Urothelium cell line (cell line): Measurements from ENCODE around the gene CALB2.
"Not testable (repeated sequence)": the region's sequence is repeated elsewhere in the genome, so short reads cannot be mapped to it uniquely, and the experiment has no call there.

Experiments
- DNase-seq: peaks from one replicate; pipeline ENCODE4 v3.0.0; 2011; ENCODE audit warnings: low spot score, mixed read lengths
- FAIRE-seq: peaks from 2 replicates; lab custom pipeline; 2011; peaks lifted over from hg19 to GRCh38; lab: Jason Lieb, UNC

CALB2 gene

GRCh38 chr16:71351558-71351901 is 7.0 kb upstream of the CALB2 start:
- FAIRE-seq (no peak), DNase-seq (no peak)

GRCh38 chr16:71352466-71352865 is 6.1 kb upstream of the CALB2 start:
- DNase-seq (no peak), FAIRE-seq (no peak)

- FAIRE-seq (no peak), DNase-seq (no peak)
These were observed 5.5 kb upstream of the CALB2 start for GRCh38 chr16:71352963-71353460.

- DNase-seq (no peak), FAIRE-seq (no peak)
These were observed 4.8 kb upstream of the CALB2 start for GRCh38 chr16:71353736-71354135.

GRCh38 chr16:71354156-71354555 is 4.4 kb upstream of the CALB2 start:
- FAIRE-seq (no peak), DNase-seq (no peak)

- FAIRE-seq: no peak
- DNase-seq: no peak
These were observed 2.3 kb upstream of the CALB2 start for GRCh38 chr16:71356051-71356740.

- FAIRE-seq, DNase-seq: not testable (repeated sequence)
These were observed 1.6 kb upstream of the CALB2 start for GRCh38 chr16:71356936-71357335.

GRCh38 chr16:71357681-71358080 is 842 bp upstream of the CALB2 start:
- FAIRE-seq: no peak
- no peak for DNase-seq

- FAIRE-seq (peak; percentile 50), DNase-seq (peak; percentile 32)
These were observed 908 bp downstream of the CALB2 start for GRCh38 chr16:71359431-71359830.

- DNase-seq: peak; percentile 90
- FAIRE-seq: no peak
These were observed 1.9 kb downstream of the CALB2 start for GRCh38 chr16:71360378-71360777.

GRCh38 chr16:71364133-71364681 is 5.7 kb downstream of the CALB2 start:
- DNase-seq (no peak), FAIRE-seq (no peak)

GRCh38 chr16:71365021-71365420 is 6.5 kb downstream of the CALB2 start:
- DNase-seq (no peak), FAIRE-seq (no peak)

- DNase-seq: peak; percentile 73
- FAIRE-seq: peak; percentile 20
These were observed 8.9 kb downstream of the CALB2 start for GRCh38 chr16:71367241-71367976.

- FAIRE-seq (no peak), DNase-seq (no peak)
These were observed 10.4 kb downstream of the CALB2 start for GRCh38 chr16:71368958-71369357.

GRCh38 chr16:71369494-71369893 is 11.0 kb downstream of the CALB2 start:
- no peak for FAIRE-seq

GRCh38 chr16:71371237-71371636 is 12.7 kb downstream of the CALB2 start:
- no peak for FAIRE-seq

More at GRCh38 chr16:71369494-71369893, 11.0 kb downstream of the CALB2 start:
- no peak for DNase-seq

GRCh38 chr16:71373073-71373472 is 14.6 kb downstream of the CALB2 start:
- DNase-seq: peak; percentile 73

More at GRCh38 chr16:71371237-71371636, 12.7 kb downstream of the CALB2 start:
- DNase-seq: no peak

GRCh38 chr16:71376465-71377157 is 18.1 kb downstream of the CALB2 start:
- DNase-seq (no peak), FAIRE-seq (peak; percentile 82)

More at GRCh38 chr16:71373073-71373472, 14.6 kb downstream of the CALB2 start:
- FAIRE-seq: no peak

GRCh38 chr16:71379711-71380110 is 21.2 kb downstream of the CALB2 start:
- no peak for FAIRE-seq

GRCh38 chr16:71380831-71381230 is 22.3 kb downstream of the CALB2 start:
- FAIRE-seq (no peak), DNase-seq (no peak)

More at GRCh38 chr16:71379711-71380110, 21.2 kb downstream of the CALB2 start:
- DNase-seq: no peak
